Measurements from ENCODE around the gene TMCO4. TPM values are rescaled to one million over a fixed set of nuclear protein-coding genes. Genes with fewer than 3 reads are reported as not detected.

Gene TMCO4
- total and polyA plus RNA-seq, 2 donors (not counting 3 experiments of a cell fraction or from before 2014, with no cell fraction given): 7.6 to 10.3 TPM

- DNase-seq (ENCODE audit: low read depth, low spot score) (no peak), FAIRE-seq (no peak)
- Histone ChIP-seq H3K27ac (ENCODE audit: insufficient read depth, low read depth, low read length) (no peak overlapping the region), H3K4me3 (replicated peaks in 1 of 3; ENCODE audit: insufficient read depth in 1 of 3, low read depth in 1 of 3, low read length in 3 of 3) (no peak overlapping the region), H4K20me1 (replicated peaks; ENCODE audit: control insufficient read depth, extremely low read depth, insufficient read depth, low read length) (no peaks in the 10 kb centered on the region), H3K9me3 (replicated peaks; ENCODE audit: control insufficient read depth, insufficient read depth, low read length) (no peaks in the 10 kb centered on the region), H3K36me3 (ENCODE audit: control insufficient read depth in 2 of 2, extremely low read depth in 1 of 2, insufficient read depth in 2 of 2, low read length in 2 of 2) (no peaks in the 10 kb centered on the region), H3K4me1 (ENCODE audit: control insufficient read depth, extremely low read depth, insufficient read depth, low read length) (no peaks in the 10 kb centered on the region), H3K4me2 (ENCODE audit: insufficient read depth, low read length) (no peak overlapping the region), H3K27me3 (ENCODE audit: control insufficient read depth in 2 of 2, insufficient read depth in 2 of 2, low read length in 2 of 2) (no peaks in the 10 kb centered on the region), H3K79me2 (ENCODE audit: control insufficient read depth, insufficient read depth, low read length) (no peaks in the 10 kb centered on the region), H2AFZ (ENCODE audit: low read depth, low read length) (no peak overlapping the region), H3K9me1 (replicated peaks; ENCODE audit: control insufficient read depth, extremely low read depth, insufficient read depth, low read length) (no peaks in the 10 kb centered on the region), H3K9ac (replicated peaks; ENCODE audit: extremely low read depth, insufficient read depth, low read length) (no peak overlapping the region)
- no TSS peak for BruUV-seq (replicated peaks)
- CTCF ChIA-PET: interaction anchor here (1.5 to 10.5 kb wide), 2 partner anchors 9 to 16 kb away, joined by 3 to 53 read pairs; no protein-coding TSS in a partner anchor
- POLR2A ChIA-PET: no interaction called here
- TF ChIP-seq, protein P1, sequence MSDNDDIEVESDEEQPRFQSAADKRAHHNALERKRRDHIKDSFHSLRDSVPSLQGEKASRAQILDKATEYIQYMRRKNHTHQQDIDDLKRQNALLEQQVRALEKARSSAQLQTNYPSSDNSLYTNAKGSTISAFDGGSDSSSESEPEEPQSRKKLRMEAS (IDR thresholded peaks at IDR 0.05; ENCODE audit: insufficient read depth, insufficient read length): no peak
- TF ChIP-seq EZH2 (IDR thresholded peaks at IDR 0.05; ENCODE audit: borderline replicate concordance, low read depth, low read length, severe bottlenecking): no peak
- dilution Hi-C loops (cut with MboI; ENCODE audit: extremely low pct_ligation_motif_present, low sequenced_read_pairs): no loop called here
- intact Hi-C loops (cut with micrococcal nuclease): no loop called here
Observed at GRCh38 chr1:19689085-19689757, 110.5 kb downstream of the TMCO4 start.

- H4K20me1 ChIP-seq (replicated peaks; ENCODE audit: control insufficient read depth, extremely low read depth, insufficient read depth, low read length): no peaks in the 10 kb centered on the region
- dilution Hi-C loops (cut with MboI; ENCODE audit: extremely low pct_ligation_motif_present, low sequenced_read_pairs) (no loop called here), intact Hi-C loops (cut with micrococcal nuclease) (no loop called here)
- no peaks in the 10 kb centered on the region for H3K4me1 ChIP-seq (ENCODE audit: control insufficient read depth, extremely low read depth, insufficient read depth, low read length)
- H3K9ac ChIP-seq (replicated peaks; ENCODE audit: extremely low read depth, insufficient read depth, low read length): no peak overlapping the region
- no peaks in the 10 kb centered on the region for H3K36me3 ChIP-seq (ENCODE audit: control insufficient read depth in 2 of 2, extremely low read depth in 1 of 2, insufficient read depth in 2 of 2, low read length in 2 of 2)
- H3K27ac ChIP-seq (ENCODE audit: insufficient read depth, low read depth, low read length): no peak overlapping the region
- no peak overlapping the region for H3K4me3 ChIP-seq (replicated peaks in 1 of 3; ENCODE audit: insufficient read depth in 1 of 3, low read depth in 1 of 3, low read length in 3 of 3)
- H3K9me3 ChIP-seq (replicated peaks; ENCODE audit: control insufficient read depth, insufficient read depth, low read length): no peaks in the 10 kb centered on the region
- FAIRE-seq (no peak), DNase-seq (ENCODE audit: low read depth, low spot score) (no peak)
- no peak overlapping the region for H2AFZ ChIP-seq (ENCODE audit: low read depth, low read length)
- ChIA-PET POLR2A (no interaction called here), CTCF (interaction anchor here (1.1 to 10.5 kb wide), 2 partner anchors 17 to 27 kb away, joined by 4 to 53 read pairs; no protein-coding TSS in a partner anchor)
- TF ChIP-seq, protein P2, sequence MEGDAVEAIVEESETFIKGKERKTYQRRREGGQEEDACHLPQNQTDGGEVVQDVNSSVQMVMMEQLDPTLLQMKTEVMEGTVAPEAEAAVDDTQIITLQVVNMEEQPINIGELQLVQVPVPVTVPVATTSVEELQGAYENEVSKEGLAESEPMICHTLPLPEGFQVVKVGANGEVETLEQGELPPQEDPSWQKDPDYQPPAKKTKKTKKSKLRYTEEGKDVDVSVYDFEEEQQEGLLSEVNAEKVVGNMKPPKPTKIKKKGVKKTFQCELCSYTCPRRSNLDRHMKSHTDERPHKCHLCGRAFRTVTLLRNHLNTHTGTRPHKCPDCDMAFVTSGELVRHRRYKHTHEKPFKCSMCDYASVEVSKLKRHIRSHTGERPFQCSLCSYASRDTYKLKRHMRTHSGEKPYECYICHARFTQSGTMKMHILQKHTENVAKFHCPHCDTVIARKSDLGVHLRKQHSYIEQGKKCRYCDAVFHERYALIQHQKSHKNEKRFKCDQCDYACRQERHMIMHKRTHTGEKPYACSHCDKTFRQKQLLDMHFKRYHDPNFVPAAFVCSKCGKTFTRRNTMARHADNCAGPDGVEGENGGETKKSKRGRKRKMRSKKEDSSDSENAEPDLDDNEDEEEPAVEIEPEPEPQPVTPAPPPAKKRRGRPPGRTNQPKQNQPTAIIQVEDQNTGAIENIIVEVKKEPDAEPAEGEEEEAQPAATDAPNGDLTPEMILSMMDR (IDR thresholded peaks at IDR 0.05; ENCODE audit: extremely low read depth in 1 of 2, insufficient read depth in 1 of 2, low read depth in 1 of 2, low read length in 2 of 2): no peak
- TF ChIP-seq JUN (IDR thresholded peaks at IDR 0.05; ENCODE audit: borderline replicate concordance, insufficient read depth, insufficient read length, low read depth) (no peak), POLR2A (IDR thresholded peaks at IDR 0.05; ENCODE audit: low read depth, low read length) (no peak), FOS (IDR thresholded peaks at IDR 0.05; ENCODE audit: borderline replicate concordance, insufficient read depth, low read length) (no peak), MYC (IDR thresholded peaks at IDR 0.05; ENCODE audit: low read depth, low read length) (no peak), GATA2 (IDR thresholded peaks at IDR 0.05; ENCODE audit: insufficient read depth, insufficient read length, low read depth, low read length) (no peak), POLR2AphosphoS5 (IDR thresholded peaks at IDR 0.05; ENCODE audit: insufficient read depth, low read depth, low read length) (no peak), EZH2 (IDR thresholded peaks at IDR 0.05; ENCODE audit: borderline replicate concordance, low read depth, low read length, severe bottlenecking) (no peak)
- TF ChIP-seq, protein P1 (IDR thresholded peaks at IDR 0.05; ENCODE audit: insufficient read depth, insufficient read length): no peak
- H3K9me1 ChIP-seq (replicated peaks; ENCODE audit: control insufficient read depth, extremely low read depth, insufficient read depth, low read length): no peaks in the 10 kb centered on the region
- no TSS peak for BruUV-seq (replicated peaks)
- H3K79me2 ChIP-seq (ENCODE audit: control insufficient read depth, insufficient read depth, low read length): no peaks in the 10 kb centered on the region
- no peak overlapping the region for H3K4me2 ChIP-seq (ENCODE audit: insufficient read depth, low read length)
- no peaks in the 10 kb centered on the region for H3K27me3 ChIP-seq (ENCODE audit: control insufficient read depth in 2 of 2, insufficient read depth in 2 of 2, low read length in 2 of 2)
Observed at GRCh38 chr1:19688041-19688842, 111.5 kb downstream of the TMCO4 start.
